Naive thymus-derived CD4-positive, alpha-beta T cell (primary cell): Measurements from ENCODE around the gene PKIB. TPM values are rescaled to one million over a fixed set of nuclear protein-coding genes. Genes with fewer than 3 reads are reported as not detected.
"Not testable (repeated sequence)": the region's sequence is repeated elsewhere in the genome, so short reads cannot be mapped to it uniquely, and the experiment has no call there.

Experiments used
- ATAC-seq: fragments of 150-1000 bp; cut with Tn5 transposase; 2 replicates; pipeline ENCODE4 v1.10.0; 2021; ENCODE audit warnings: mild to moderate bottlenecking, moderate library complexity
- CTCF ChIA-PET: fragments of 350-600 bp; sonication (Branson Sonifier 250); formaldehyde crosslinking; loops from one replicate; lab custom pipeline; 2021; ENCODE audit warnings: antibody characterized with exemption; lab: Charles Lee
- POLR2A ChIA-PET: fragments of 350-600 bp; sonication (Branson Sonifier 250); formaldehyde crosslinking; loops from one replicate; lab custom pipeline; 2021; ENCODE audit warnings: antibody characterized with exemption, inconsistent platforms; lab: Charles Lee
- DNase-seq, 9 donors: peaks; one replicate each; pipeline versions ENCODE4 v3.0.0 to v3.0.0-alpha.2; 2020 to 2022; ENCODE audit warnings: mixed read lengths in 1 of 9
- H3K27ac ChIP-seq: one replicate; pipeline ENCODE4 v1.7.0; 2013; ENCODE audit warnings: mild to moderate bottlenecking, low read depth, low read length, moderate library complexity
- H3K27me3 ChIP-seq, 2 donors: one replicate each; pipeline ENCODE4 v1.7.0; 2013; ENCODE audit warnings: low read length in 2 of 2, mild to moderate bottlenecking in 2 of 2, moderate library complexity in 2 of 2; ENCODE audit not compliant: control insufficient read depth in 2 of 2, insufficient read depth in 2 of 2
- H3K36me3 ChIP-seq, 3 experiments: 1 replicate in 2 of 3; 2 replicates in 1 of 3; pipeline ENCODE4 v1.7.0; 2013; ENCODE audit warnings: low read length in 3 of 3, mild to moderate bottlenecking in 3 of 3, moderate library complexity in 1 of 3; ENCODE audit not compliant: insufficient read depth in 3 of 3, control insufficient read depth in 2 of 3
- H3K4me1 ChIP-seq, 2 donors: one replicate each; pipeline ENCODE4 v1.7.0; 2013; ENCODE audit warnings: low read length in 2 of 2, mild to moderate bottlenecking in 2 of 2, moderate library complexity in 1 of 2; ENCODE audit not compliant: control insufficient read depth in 2 of 2, insufficient read depth in 2 of 2
- H3K4me3 ChIP-seq: 2 replicates; pipeline ENCODE4 v1.7.0; 2013; ENCODE audit warnings: mild to moderate bottlenecking, low read length
- H3K9me3 ChIP-seq, 3 experiments: 1 replicate in 2 of 3; 2 replicates in 1 of 3; pipeline ENCODE4 v1.7.0; 2013; ENCODE audit warnings: low read length in 3 of 3; ENCODE audit not compliant: control insufficient read depth in 2 of 3
- H3K27ac Mint-ChIP-seq, 9 donors: one replicate each; pipeline ENCODE4 v1.8.0; 2020 to 2022; ENCODE audit warnings: mixed read lengths in 9 of 9, mild to moderate bottlenecking in 8 of 9, moderate library complexity in 5 of 9, inconsistent platforms in 2 of 9
- H3K27me3 Mint-ChIP-seq, 5 donors: one replicate each; pipeline ENCODE4 v1.8.0; 2021 to 2022; ENCODE audit warnings: mixed read lengths in 5 of 5, mild to moderate bottlenecking in 1 of 5
- H3K36me3 Mint-ChIP-seq, 5 donors: one replicate each; pipeline ENCODE4 v1.8.0; 2020 to 2022; ENCODE audit warnings: mixed read lengths in 5 of 5, mild to moderate bottlenecking in 3 of 5, inconsistent platforms in 1 of 5
- H3K4me1 Mint-ChIP-seq, 7 donors: one replicate each; pipeline ENCODE4 v1.8.0; 2020 to 2022; ENCODE audit warnings: mixed read lengths in 7 of 7, mild to moderate bottlenecking in 3 of 7, inconsistent platforms in 1 of 7
- H3K4me3 Mint-ChIP-seq, 10 donors: one replicate each; pipeline ENCODE4 v1.8.0; 2020 to 2022; ENCODE audit warnings: mild to moderate bottlenecking in 10 of 10, mixed read lengths in 10 of 10, moderate library complexity in 6 of 10, inconsistent platforms in 2 of 10
- H3K9me3 Mint-ChIP-seq, 11 donors: one replicate each; pipeline ENCODE4 v1.8.0; 2020 to 2022; ENCODE audit warnings: mixed read lengths in 11 of 11, mild to moderate bottlenecking in 4 of 11, inconsistent platforms in 1 of 11, moderate library complexity in 1 of 11
- intact Hi-C, 2 donors: fragments of 100-400 bp; cut with micrococcal nuclease; formaldehyde crosslinking; loops; one replicate each; pipeline ENCODE4 v1.15.1; 2023
- polyA plus RNA-seq, 2 donors: library from polyadenylated mRNA; unstranded; fragments of 300-500 nt; fragmentation: Illumina TruSeq; gene quantifications; one replicate each; pipeline ENCODE4 v1.2.3, GENCODE V29; 2021
- total RNA-seq, 6 experiments: library from RNA in 5 of 6; stranded (reverse) in 5 of 6; gene quantifications; 1 replicate in 5 of 6; 2 replicates in 1 of 6; pipeline ENCODE4 v1.2.3 and lab custom pipeline; 2021 to 2026

The PKIB gene
- total and polyA plus RNA-seq, 7 experiments from 2014 or later: 0.86 to 1.5 (median 0.92) TPM; not detected in 1

DNA sequence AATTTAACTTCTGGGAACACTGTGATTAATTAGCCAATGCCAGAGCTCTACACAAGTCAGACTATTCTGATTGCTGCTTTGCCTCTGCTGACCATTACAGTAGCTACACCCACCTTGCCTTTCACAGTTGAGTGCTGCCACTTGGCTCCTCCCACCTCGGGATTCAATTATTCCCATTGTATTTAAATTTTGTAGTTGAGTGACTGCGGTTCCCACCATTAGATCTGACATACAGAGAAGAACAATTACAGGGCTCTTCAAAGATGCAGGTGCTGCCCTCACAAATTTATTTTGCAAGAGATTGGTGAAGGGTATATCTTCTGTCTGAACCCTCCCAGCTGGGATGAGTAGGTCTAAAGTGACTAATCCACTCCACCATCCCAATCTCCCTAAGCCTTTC is 11.9 kb upstream of the PKIB start:
- H3K4me3 ChIP-seq, H3K27me3 Mint-ChIP-seq, H3K4me1 ChIP-seq, H3K4me1 Mint-ChIP-seq, CTCF ChIA-PET, ATAC-seq, H3K36me3 ChIP-seq, DNase-seq, H3K9me3 ChIP-seq, H3K27ac Mint-ChIP-seq, intact Hi-C loops, H3K27me3 ChIP-seq, H3K27ac ChIP-seq, POLR2A ChIA-PET, H3K4me3 Mint-ChIP-seq: not testable (repeated sequence)
- Mint-ChIP-seq H3K9me3 (peaks cover 0 to 17% (median 8%) of the 10 kb centered on the region in 11 donors), H3K36me3 (peaks cover 0 to 12% (median 4%) of the 10 kb centered on the region in 5 donors)

DNA sequence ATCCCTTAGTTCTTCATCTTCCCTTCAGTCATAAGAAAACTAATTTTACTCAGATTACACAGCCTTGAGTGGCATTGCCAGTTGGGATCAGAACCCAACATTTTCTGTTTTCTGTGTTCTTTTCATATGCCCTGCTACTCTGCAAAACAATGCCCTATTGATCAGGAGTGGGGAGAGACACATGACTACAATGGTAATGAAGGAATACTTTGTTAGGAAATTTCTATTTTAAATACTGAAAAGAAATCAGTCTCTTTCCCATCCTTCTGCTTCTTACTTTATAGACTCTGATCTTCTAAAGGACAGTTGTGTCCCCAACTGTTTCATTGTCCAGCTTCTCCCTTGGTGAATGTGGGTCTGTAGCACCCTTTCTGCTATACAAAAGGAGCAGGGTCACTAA is 5.5 kb upstream of the PKIB start:
- H3K4me1 ChIP-seq: no peaks in the 10 kb centered on the region
- H3K9me3 ChIP-seq: no peaks in the 10 kb centered on the region
- no peak overlapping the region for H3K4me3 ChIP-seq
- intact Hi-C loops: no loop called here
- no peak overlapping the region for H3K4me3 Mint-ChIP-seq
- peaks cover 3 to 6% (median 5%) of the 10 kb centered on the region in 7 donors for H3K4me1 Mint-ChIP-seq
- H3K27me3 Mint-ChIP-seq: peaks cover 7 to 25% (median 19%) of the 10 kb centered on the region in 5 donors
- H3K27ac Mint-ChIP-seq: no peak overlapping the region
- POLR2A ChIA-PET: no interaction called here
- DNase-seq: no peak
- peaks cover 0 to 2% (median 0%) of the 10 kb centered on the region in 11 donors for H3K9me3 Mint-ChIP-seq
- peaks cover 0 to under 1% (median 0%) of the 10 kb centered on the region in 5 donors for H3K36me3 Mint-ChIP-seq
- CTCF ChIA-PET: no interaction called here
- H3K36me3 ChIP-seq: no peaks in the 10 kb centered on the region
- H3K27ac ChIP-seq: no peak overlapping the region
- no peaks in the 10 kb centered on the region for H3K27me3 ChIP-seq
- no peak for ATAC-seq

DNA sequence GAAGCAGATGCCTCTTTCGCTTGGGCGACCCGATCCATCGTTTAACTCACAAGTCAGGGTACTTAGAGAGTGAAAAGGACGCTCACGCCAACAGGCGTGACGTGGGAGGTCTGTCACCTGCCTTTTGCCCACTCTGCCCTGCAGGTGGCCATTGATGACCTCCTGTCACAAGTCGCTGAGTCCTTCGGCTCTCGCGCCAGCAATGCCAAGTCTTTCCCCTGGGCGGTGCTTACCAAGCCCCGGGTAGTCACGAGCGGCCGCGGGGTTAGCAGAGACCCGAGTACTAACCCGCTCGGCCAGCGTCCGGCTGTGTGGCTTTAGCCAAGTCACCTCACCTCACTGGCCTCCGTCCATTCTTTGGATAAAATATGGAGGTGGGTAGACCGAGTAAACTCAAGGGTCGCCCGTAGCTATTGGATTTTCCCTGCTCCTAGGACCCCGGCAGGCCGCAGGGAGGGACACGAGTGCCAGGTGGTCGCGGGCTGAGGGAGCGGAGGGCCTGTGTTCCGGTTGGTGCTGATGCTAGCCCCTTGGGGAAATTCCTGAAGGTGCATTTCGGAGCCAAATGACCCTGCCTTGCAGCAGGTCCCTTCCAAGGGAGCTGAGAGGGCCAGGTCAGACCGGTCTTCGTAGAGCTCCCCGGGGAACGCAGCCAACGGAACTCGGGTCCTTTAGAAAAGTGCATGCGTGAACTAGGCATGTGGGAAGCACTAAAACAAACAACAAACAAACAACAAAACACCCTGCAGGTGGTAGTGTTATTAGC is 668 bp downstream of the PKIB start:
- Mint-ChIP-seq H3K36me3 (peaks cover 0 to 5% (median 0%) of the 10 kb centered on the region in 5 donors), H3K4me3 (peak overlapping the region; percentile 68 to 95 (median 86)), H3K9me3 (peaks cover 0 to 10% (median 5%) of the 10 kb centered on the region in 11 donors), H3K27me3 (peaks cover 22 to 57% (median 54%) of the 10 kb centered on the region in 5 donors), H3K27ac (no peak overlapping the region), H3K4me1 (peaks cover 5 to 21% (median 16%) of the 10 kb centered on the region in 7 donors)
- Histone ChIP-seq H3K4me1 (peaks cover 6 to 7% of the 10 kb centered on the region in 2 donors), H3K27ac (no peak overlapping the region), H3K4me3 (peak overlapping the region; percentile 78), H3K27me3 (peaks cover 0 to 12% of the 10 kb centered on the region in 2 donors), H3K9me3 (no peaks in the 10 kb centered on the region), H3K36me3 (no peaks in the 10 kb centered on the region)
- ChIA-PET CTCF (interaction anchor here (0.7 kb wide), 1 partner anchor 8 kb away, joined by 3 read pairs; no protein-coding TSS in a partner anchor), POLR2A (interaction anchor here (1.0 kb wide), 1 partner anchor 139 kb away, joined by 3 read pairs; the partner anchor contains the start of gene SERINC1)
- intact Hi-C loops: loop anchor here (2.0 to 10.0 kb wide), 3 partner anchors 118 to 206 kb away; partner anchors contain the start of gene SERINC1 (in 1 of the 2)
- ATAC-seq (peak; percentile 46), DNase-seq (peak in 4 of 9 donors; percentile 7 to 23 (median 8))

DNA sequence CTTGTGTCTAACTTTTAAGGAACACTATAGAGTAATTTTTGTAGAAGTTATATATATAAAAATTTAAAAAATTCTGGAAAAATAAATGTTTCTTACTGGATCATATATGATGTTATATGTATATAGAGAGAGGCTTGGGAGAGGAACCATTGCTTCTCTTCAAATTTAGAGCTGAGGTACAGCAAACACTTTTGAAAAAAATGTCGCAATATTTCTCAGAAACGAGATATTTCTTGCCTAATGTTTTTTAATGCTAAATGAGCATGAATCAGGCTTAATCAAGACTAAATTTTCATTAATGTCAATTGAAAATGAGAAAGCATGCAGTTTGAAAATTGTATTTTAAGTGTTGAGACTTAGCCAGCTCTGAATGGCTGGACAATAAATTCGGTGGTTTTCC is 2.6 kb downstream of the PKIB start:
- no peak overlapping the region for H3K4me3 ChIP-seq
- H3K27me3 ChIP-seq: peaks cover 0 to 12% of the 10 kb centered on the region in 2 donors
- no peaks in the 10 kb centered on the region for H3K9me3 ChIP-seq
- no peak for DNase-seq
- no peaks in the 10 kb centered on the region for H3K36me3 ChIP-seq
- no peak for ATAC-seq
- ChIA-PET CTCF (no interaction called here), POLR2A (no interaction called here)
- Mint-ChIP-seq H3K4me1 (peaks cover 5 to 21% (median 16%) of the 10 kb centered on the region in 7 donors), H3K27me3 (peaks cover 27 to 62% (median 54%) of the 10 kb centered on the region in 5 donors), H3K9me3 (peaks cover 0 to 14% (median 6%) of the 10 kb centered on the region in 11 donors), H3K36me3 (peaks cover 0 to 5% (median 0%) of the 10 kb centered on the region in 5 donors), H3K4me3 (no peak overlapping the region), H3K27ac (no peak overlapping the region)
- intact Hi-C loops: loop anchor here (5.0 to 10.0 kb wide), 2 partner anchors 141 to 208 kb away; partner anchors contain the start of gene SERINC1 (in 1 of the 2)
- H3K27ac ChIP-seq: no peak overlapping the region
- H3K4me1 ChIP-seq: peaks cover 6 to 7% of the 10 kb centered on the region in 2 donors

DNA sequence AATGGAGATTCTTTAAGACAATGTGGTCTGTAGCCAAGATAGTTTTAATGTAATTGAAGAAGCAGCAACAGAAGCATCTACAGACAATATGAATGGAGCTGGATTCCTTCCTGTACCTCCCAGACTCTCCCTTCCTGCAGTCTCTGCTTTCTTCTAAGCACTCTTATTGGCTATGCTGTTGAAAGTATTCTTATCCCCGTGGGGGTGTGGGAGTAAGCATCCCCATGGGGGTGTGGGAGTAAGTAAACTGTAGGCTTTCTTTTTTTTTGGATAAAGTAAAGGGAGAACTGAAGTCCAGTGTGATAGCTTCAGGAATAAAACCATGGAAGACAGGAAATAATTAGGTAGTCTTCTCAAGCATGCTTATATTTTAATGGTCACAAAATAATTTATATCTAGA is 4.1 kb downstream of the PKIB start:
- Mint-ChIP-seq H3K4me3 (no peak overlapping the region), H3K27ac (no peak overlapping the region), H3K27me3 (peaks cover 29 to 58% (median 42%) of the 10 kb centered on the region in 5 donors), H3K36me3 (peaks cover 0 to 5% (median 0%) of the 10 kb centered on the region in 5 donors), H3K9me3 (peaks cover 0 to 14% (median 5%) of the 10 kb centered on the region in 11 donors), H3K4me1 (peaks cover 5 to 20% (median 16%) of the 10 kb centered on the region in 7 donors)
- ATAC-seq (no peak), DNase-seq (no peak)
- Histone ChIP-seq H3K9me3 (no peaks in the 10 kb centered on the region), H3K4me3 (no peak overlapping the region), H3K27me3 (peaks cover 0 to 12% of the 10 kb centered on the region in 2 donors), H3K27ac (no peak overlapping the region), H3K36me3 (no peaks in the 10 kb centered on the region), H3K4me1 (peaks cover 6 to 7% of the 10 kb centered on the region in 2 donors)
- ChIA-PET POLR2A (no interaction called here), CTCF (no interaction called here)
- intact Hi-C loops: loop anchor here (5.0 to 10.0 kb wide), 2 partner anchors 142 to 210 kb away; partner anchors contain the start of gene SERINC1 (in 1 of the 2)

DNA sequence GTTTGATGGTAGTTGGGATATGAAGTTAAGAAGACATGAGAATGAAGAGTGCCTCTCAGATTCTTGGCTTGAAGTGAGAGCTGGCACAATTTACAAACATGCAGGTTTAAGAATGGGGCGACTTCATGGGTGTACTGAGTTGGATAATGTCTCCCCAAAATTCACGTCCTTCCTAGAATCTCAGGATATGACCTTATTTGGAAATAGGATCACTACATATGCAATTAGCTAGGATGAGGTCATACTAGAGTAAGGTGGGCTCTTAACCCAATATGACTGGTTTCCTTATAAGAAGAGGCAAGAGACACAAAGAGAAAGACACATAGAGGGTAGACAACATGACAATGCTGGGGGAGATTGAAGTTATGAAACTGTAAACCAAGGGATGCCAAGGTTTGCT is 5.2 kb downstream of the PKIB start:
- H3K27me3 Mint-ChIP-seq: peaks cover 40 to 51% (median 45%) of the 10 kb centered on the region in 5 donors

More for the DNA sequence above, 5.2 kb downstream of the PKIB start:
- peaks cover 0 to 5% (median 0%) of the 10 kb centered on the region in 5 donors for H3K36me3 Mint-ChIP-seq
- peaks cover 0 to 14% (median 5%) of the 10 kb centered on the region in 11 donors for H3K9me3 Mint-ChIP-seq
- H3K27ac Mint-ChIP-seq: no peak overlapping the region
- CTCF ChIA-PET: no interaction called here
- Histone ChIP-seq H3K36me3 (no peaks in the 10 kb centered on the region), H3K4me3 (no peak overlapping the region), H3K4me1 (peaks cover 6 to 7% of the 10 kb centered on the region in 2 donors), H3K9me3 (no peaks in the 10 kb centered on the region), H3K27ac (no peak overlapping the region), H3K27me3 (peaks cover 0 to 12% of the 10 kb centered on the region in 2 donors)
- intact Hi-C loops: loop anchor here in 1 of 2 donors (10.0 kb wide), 1 partner anchor 211 kb away; no protein-coding TSS in a partner anchor
- H3K4me3 Mint-ChIP-seq: no peak overlapping the region
- POLR2A ChIA-PET: no interaction called here
- peaks cover 0 to 13% (median 8%) of the 10 kb centered on the region in 7 donors for H3K4me1 Mint-ChIP-seq
- DNase-seq (no peak), ATAC-seq (no peak)
